HepG2 (cell line): ENCODE data around the gene MTG1. TPM values are rescaled to one million over a fixed set of nuclear protein-coding genes. Genes with fewer than 3 reads are reported as not detected.

Source experiments
- ARID2 ChIP-seq: sonication (generic); formaldehyde crosslinking; IDR thresholded peaks from 2 replicates; pipeline ENCODE4 v1.8.1; 2022; ENCODE audit warnings: mild to moderate bottlenecking, missing genetic modification reagents, borderline replicate concordance
- CREM ChIP-seq, 2 experiments: sonication (generic) in 1 of 2; formaldehyde crosslinking in 1 of 2; IDR thresholded peaks; 2 replicates each; pipeline versions ENCODE4 v1.4.0 to v1.6.1; 2016 to 2020; ENCODE audit warnings: antibody characterized with exemption in 1 of 2, mild to moderate bottlenecking in 1 of 2, missing genetic modification reagents in 1 of 2
- ESRRA ChIP-seq: sonication (generic); formaldehyde crosslinking; IDR thresholded peaks from 2 replicates; pipeline ENCODE4 v1.5.1; 2020; ENCODE audit warnings: mild to moderate bottlenecking, low read depth, missing genetic modification reagents
- NFIC ChIP-seq: IDR thresholded peaks from 2 replicates; pipeline ENCODE4 v1.6.1; 2012; ENCODE audit warnings: mild to moderate bottlenecking, low read length, inconsistent platforms
- RBM22 ChIP-seq: fragments of 200-400 bp; formaldehyde crosslinking; optimal IDR thresholded peaks from 2 replicates; pipeline ENCODE3; 2017; ENCODE audit warnings: mild to moderate bottlenecking, low read length, moderate library complexity
- TGIF2 ChIP-seq: IDR thresholded peaks from 2 replicates; pipeline ENCODE4 v1.6.1; 2016; ENCODE audit warnings: control low read depth, missing compliant biosample characterization
- ZBTB3 ChIP-seq: sonication (generic); formaldehyde crosslinking; IDR thresholded peaks from 2 replicates; pipeline ENCODE4 v1.4.0; 2020; ENCODE audit warnings: low read depth, mild to moderate bottlenecking, moderate library complexity, missing genetic modification reagents, borderline replicate concordance
- ZNF205 ChIP-seq: IDR thresholded peaks from 2 replicates; pipeline ENCODE4 v1.6.1; 2018; ENCODE audit warnings: missing biosample characterization, missing genetic modification reagents
- ZNF207 ChIP-seq: fragments of 450-650 bp; IDR thresholded peaks from 2 replicates; pipeline ENCODE4 v1.6.1; 2016; ENCODE audit warnings: antibody characterized with exemption, borderline replicate concordance
- ZNF430 ChIP-seq: sonication (generic); formaldehyde crosslinking; IDR thresholded peaks from 2 replicates; pipeline ENCODE4 v1.9.0; 2021; ENCODE audit warnings: mild to moderate bottlenecking, missing genetic modification reagents
- ZNF546 ChIP-seq: sonication (generic); formaldehyde crosslinking; conservative IDR thresholded peaks from 2 replicates; pipeline ENCODE4 v1.8.1; 2023; ENCODE audit warnings: mild to moderate bottlenecking, missing genetic modification reagents
- ZNF644 ChIP-seq: IDR thresholded peaks from 2 replicates; pipeline ENCODE4 v1.6.1; 2016; ENCODE audit warnings: low read depth
- ZNF660 ChIP-seq: sonication (generic); formaldehyde crosslinking; IDR thresholded peaks from 2 replicates; pipeline ENCODE4 v1.5.1; 2020; ENCODE audit warnings: mild to moderate bottlenecking, low read depth, missing genetic modification reagents, borderline replicate concordance
- ZNF777 ChIP-seq: sonication (generic); formaldehyde crosslinking; IDR thresholded peaks from 2 replicates; pipeline ENCODE4 v1.4.0; 2020; ENCODE audit warnings: missing genetic modification reagents
- ZNF891 ChIP-seq: sonication (generic); formaldehyde crosslinking; IDR thresholded peaks from 2 replicates; pipeline ENCODE4 v1.5.0; 2020; ENCODE audit warnings: mild to moderate bottlenecking, missing genetic modification reagents
- polyA plus RNA-seq, 8 experiments: library from polyadenylated mRNA; depleted of rRNA in 3 of 8; stranded (reverse) in 7 of 8; unstranded in 1 of 8; fragments of >200 nt; fragmentation: Illumina TruSeq in 4 of 8; extraction: Trizol in 4 of 8; gene quantifications; 2 replicates each; pipeline versions ENCODE4 v1.2.1 to v1.2.3, GENCODE V29; 2011 to 2016; ENCODE audit warnings: low read depth in 4 of 8, missing spikeins in 1 of 8, mixed read lengths in 1 of 8; ENCODE audit not compliant: insufficient read depth in 1 of 8
- total RNA-seq, 5 experiments: library from RNA; depleted of rRNA; stranded (reverse); fragments of >200 nt; fragmentation: Illumina TruSeq; extraction: Trizol; gene quantifications; 2 replicates each; pipeline ENCODE4 v1.2.3, GENCODE V29; 2016; ENCODE audit warnings: low read depth in 1 of 5
- TF ChIP-seq, protein P1 (sequence below): sonication (generic); formaldehyde crosslinking; IDR thresholded peaks from 2 replicates; pipeline ENCODE4 v1.9.0; 2021; ENCODE audit warnings: missing genetic modification reagents, borderline replicate concordance
- TF ChIP-seq, protein P2 (sequence below): sonication (generic); formaldehyde crosslinking; IDR thresholded peaks from 2 replicates; pipeline ENCODE4 v1.5.1; 2020; ENCODE audit warnings: mild to moderate bottlenecking, missing genetic modification reagents, moderate library complexity
- TF ChIP-seq, protein P3 (sequence below): sonication (generic); formaldehyde crosslinking; IDR thresholded peaks from 2 replicates; pipeline ENCODE4 v1.8.1; 2022; ENCODE audit warnings: low read depth, mild to moderate bottlenecking, missing genetic modification reagents

The MTG1 gene
- total and polyA plus RNA-seq, 2 of the 13 experiments (the other 11 are each of a cell fraction or from before 2014, with no cell fraction given), result 42.0 to 103 TPM

DNA sequence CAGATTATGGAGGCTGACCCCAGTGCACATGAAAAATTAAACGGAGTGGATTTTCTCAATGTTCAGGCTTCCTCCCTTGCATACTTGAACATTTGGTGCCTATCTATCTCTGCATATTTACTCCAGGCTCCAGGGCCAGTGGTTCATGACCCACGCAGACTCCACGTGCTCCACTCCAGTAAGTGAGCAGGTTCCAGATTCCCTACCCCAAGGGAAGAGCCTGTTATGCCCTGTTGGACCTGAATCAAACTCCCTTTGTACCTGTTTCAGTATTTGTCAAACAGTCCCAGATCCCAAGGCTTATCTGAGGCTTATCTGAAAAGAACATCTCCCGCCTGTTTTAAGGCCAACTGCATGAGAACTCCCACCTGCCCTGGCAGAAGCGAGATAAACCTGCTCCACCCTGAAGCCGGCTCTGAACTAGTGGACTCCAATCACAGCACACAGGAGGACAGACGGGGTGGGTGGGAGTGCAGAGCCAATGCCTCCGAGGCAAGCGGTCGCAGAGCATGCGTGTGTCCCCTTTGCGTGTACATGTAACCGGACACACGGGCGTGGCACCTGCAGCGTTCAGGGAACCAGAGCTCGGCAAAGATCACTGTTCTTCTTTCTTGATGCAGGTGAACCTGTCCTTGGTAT is 33.9 kb upstream of the MTG1 start (continued):
- TF ChIP-seq ZNF660 (CRISPR knock-in tag) (no peak), CREM (IDR thresholded peaks at IDR 0.05) (0 out of 2 replicates have a peak, but pooled peaks have one; percentile 45), CREM (CRISPR knock-in tag; IDR thresholded peaks at IDR 0.05) (no peak), ZNF644 (peak; percentile 2; the same call in 1 of the 2 replicates), RBM22 (no peak), ZNF205 (0 out of 2 replicates have a peak, but pooled peaks have one; percentile 9), ZNF430 (peak; percentile 59; the same call in 1 of the 2 replicates), NFIC (peak; percentile 18; the same call in 1 of the 2 replicates), ZNF207 (no peak), TGIF2 (peak; percentile 57; the same call in 1 of the 2 replicates), ZBTB3 (0 out of 2 replicates have a peak, but pooled peaks have one; percentile 35), ESRRA (CRISPR knock-in tag) (no peak), ZNF891 (CRISPR knock-in tag) (peak; percentile 57), ARID2 (no peak), ZNF546 (CRISPR knock-in tag) (0 out of 2 replicates have a peak, but pooled peaks have one; percentile 20), ZNF777 (no peak)
- TF ChIP-seq, protein P1, sequence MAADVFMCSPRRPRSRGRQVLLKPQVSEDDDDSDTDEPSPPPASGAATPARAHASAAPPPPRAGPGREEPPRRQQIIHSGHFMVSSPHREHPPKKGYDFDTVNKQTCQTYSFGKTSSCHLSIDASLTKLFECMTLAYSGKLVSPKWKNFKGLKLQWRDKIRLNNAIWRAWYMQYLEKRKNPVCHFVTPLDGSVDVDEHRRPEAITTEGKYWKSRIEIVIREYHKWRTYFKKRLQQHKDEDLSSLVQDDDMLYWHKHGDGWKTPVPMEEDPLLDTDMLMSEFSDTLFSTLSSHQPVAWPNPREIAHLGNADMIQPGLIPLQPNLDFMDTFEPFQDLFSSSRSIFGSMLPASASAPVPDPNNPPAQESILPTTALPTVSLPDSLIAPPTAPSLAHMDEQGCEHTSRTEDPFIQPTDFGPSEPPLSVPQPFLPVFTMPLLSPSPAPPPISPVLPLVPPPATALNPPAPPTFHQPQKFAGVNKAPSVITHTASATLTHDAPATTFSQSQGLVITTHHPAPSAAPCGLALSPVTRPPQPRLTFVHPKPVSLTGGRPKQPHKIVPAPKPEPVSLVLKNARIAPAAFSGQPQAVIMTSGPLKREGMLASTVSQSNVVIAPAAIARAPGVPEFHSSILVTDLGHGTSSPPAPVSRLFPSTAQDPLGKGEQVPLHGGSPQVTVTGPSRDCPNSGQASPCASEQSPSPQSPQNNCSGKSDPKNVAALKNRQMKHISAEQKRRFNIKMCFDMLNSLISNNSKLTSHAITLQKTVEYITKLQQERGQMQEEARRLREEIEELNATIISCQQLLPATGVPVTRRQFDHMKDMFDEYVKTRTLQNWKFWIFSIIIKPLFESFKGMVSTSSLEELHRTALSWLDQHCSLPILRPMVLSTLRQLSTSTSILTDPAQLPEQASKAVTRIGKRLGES (CRISPR knock-in tag), result peak; percentile 80; the same call in 1 of the 2 replicates
- TF ChIP-seq, protein P2, sequence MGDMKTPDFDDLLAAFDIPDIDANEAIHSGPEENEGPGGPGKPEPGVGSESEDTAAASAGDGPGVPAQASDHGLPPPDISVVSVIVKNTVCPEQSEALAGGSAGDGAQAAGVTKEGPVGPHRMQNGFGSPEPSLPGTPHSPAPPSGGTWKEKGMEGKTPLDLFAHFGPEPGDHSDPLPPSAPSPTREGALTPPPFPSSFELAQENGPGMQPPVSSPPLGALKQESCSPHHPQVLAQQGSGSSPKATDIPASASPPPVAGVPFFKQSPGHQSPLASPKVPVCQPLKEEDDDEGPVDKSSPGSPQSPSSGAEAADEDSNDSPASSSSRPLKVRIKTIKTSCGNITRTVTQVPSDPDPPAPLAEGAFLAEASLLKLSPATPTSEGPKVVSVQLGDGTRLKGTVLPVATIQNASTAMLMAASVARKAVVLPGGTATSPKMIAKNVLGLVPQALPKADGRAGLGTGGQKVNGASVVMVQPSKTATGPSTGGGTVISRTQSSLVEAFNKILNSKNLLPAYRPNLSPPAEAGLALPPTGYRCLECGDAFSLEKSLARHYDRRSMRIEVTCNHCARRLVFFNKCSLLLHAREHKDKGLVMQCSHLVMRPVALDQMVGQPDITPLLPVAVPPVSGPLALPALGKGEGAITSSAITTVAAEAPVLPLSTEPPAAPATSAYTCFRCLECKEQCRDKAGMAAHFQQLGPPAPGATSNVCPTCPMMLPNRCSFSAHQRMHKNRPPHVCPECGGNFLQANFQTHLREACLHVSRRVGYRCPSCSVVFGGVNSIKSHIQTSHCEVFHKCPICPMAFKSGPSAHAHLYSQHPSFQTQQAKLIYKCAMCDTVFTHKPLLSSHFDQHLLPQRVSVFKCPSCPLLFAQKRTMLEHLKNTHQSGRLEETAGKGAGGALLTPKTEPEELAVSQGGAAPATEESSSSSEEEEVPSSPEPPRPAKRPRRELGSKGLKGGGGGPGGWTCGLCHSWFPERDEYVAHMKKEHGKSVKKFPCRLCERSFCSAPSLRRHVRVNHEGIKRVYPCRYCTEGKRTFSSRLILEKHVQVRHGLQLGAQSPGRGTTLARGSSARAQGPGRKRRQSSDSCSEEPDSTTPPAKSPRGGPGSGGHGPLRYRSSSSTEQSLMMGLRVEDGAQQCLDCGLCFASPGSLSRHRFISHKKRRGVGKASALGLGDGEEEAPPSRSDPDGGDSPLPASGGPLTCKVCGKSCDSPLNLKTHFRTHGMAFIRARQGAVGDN (CRISPR knock-in tag), result peak; percentile 81
- TF ChIP-seq, protein P3, sequence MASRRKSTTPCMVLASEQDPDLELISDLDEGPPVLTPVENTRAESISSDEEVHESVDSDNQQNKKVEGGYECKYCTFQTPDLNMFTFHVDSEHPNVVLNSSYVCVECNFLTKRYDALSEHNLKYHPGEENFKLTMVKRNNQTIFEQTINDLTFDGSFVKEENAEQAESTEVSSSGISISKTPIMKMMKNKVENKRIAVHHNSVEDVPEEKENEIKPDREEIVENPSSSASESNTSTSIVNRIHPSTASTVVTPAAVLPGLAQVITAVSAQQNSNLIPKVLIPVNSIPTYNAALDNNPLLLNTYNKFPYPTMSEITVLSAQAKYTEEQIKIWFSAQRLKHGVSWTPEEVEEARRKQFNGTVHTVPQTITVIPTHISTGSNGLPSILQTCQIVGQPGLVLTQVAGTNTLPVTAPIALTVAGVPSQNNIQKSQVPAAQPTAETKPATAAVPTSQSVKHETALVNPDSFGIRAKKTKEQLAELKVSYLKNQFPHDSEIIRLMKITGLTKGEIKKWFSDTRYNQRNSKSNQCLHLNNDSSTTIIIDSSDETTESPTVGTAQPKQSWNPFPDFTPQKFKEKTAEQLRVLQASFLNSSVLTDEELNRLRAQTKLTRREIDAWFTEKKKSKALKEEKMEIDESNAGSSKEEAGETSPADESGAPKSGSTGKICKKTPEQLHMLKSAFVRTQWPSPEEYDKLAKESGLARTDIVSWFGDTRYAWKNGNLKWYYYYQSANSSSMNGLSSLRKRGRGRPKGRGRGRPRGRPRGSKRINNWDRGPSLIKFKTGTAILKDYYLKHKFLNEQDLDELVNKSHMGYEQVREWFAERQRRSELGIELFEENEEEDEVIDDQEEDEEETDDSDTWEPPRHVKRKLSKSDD (CRISPR knock-in tag), result 0 out of 2 replicates have a peak, but pooled peaks have one; percentile 66
